Measurements from ENCODE around the gene BAHCC1. TPM values are rescaled to one million over a fixed set of nuclear protein-coding genes. Genes with fewer than 3 reads are reported as not detected.

BAHCC1 gene
- polyA plus RNA-seq, 1 donor from 2014 or later: 14.2 TPM

- no peaks in the 10 kb centered on the region for H3K9me3 ChIP-seq (ENCODE audit: low read length)
- peak overlapping the region; percentile 94 for H3K9ac ChIP-seq (ENCODE audit: low read length)
- no peaks in the 10 kb centered on the region for H3K9me2 ChIP-seq (ENCODE audit: insufficient read depth, low read length)
- H3K4me2 ChIP-seq (ENCODE audit: low read length): peak overlapping the region; percentile 77
- TF ChIP-seq REST (IDR thresholded peaks at IDR 0.05; ENCODE audit: borderline replicate concordance) (peak; percentile 25), TAF1 (IDR thresholded peaks at IDR 0.05; ENCODE audit: low read depth) (no peak), POLR2AphosphoS5 (IDR thresholded peaks at IDR 0.05) (peak; percentile 48)
- H3K4me3 ChIP-seq (ENCODE audit: low read length): peak overlapping the region; percentile 97
- peaks cover 86% of the 10 kb centered on the region for H3K79me2 ChIP-seq (replicated peaks; ENCODE audit: insufficient read depth, low read length)
- no peaks in the 10 kb centered on the region for H3K36me3 ChIP-seq (ENCODE audit: insufficient read depth, low read length)
- H4K20me1 ChIP-seq (ENCODE audit: insufficient read depth): peaks cover 12% of the 10 kb centered on the region
- H3K27ac ChIP-seq (ENCODE audit: low read length): peak overlapping the region; percentile 90
- H2AFZ ChIP-seq (ENCODE audit: low read depth, low read length): no peak overlapping the region
- H3K27me3 ChIP-seq (ENCODE audit: insufficient read depth, low read depth, low read length): no peaks in the 10 kb centered on the region
- no peaks in the 10 kb centered on the region for H3F3A ChIP-seq (ENCODE audit: insufficient read depth, low read length, poor library complexity, severe bottlenecking)
Observed at GRCh38 chr17:81392909-81393654, 2.2 kb upstream of the BAHCC1 start.

DNA sequence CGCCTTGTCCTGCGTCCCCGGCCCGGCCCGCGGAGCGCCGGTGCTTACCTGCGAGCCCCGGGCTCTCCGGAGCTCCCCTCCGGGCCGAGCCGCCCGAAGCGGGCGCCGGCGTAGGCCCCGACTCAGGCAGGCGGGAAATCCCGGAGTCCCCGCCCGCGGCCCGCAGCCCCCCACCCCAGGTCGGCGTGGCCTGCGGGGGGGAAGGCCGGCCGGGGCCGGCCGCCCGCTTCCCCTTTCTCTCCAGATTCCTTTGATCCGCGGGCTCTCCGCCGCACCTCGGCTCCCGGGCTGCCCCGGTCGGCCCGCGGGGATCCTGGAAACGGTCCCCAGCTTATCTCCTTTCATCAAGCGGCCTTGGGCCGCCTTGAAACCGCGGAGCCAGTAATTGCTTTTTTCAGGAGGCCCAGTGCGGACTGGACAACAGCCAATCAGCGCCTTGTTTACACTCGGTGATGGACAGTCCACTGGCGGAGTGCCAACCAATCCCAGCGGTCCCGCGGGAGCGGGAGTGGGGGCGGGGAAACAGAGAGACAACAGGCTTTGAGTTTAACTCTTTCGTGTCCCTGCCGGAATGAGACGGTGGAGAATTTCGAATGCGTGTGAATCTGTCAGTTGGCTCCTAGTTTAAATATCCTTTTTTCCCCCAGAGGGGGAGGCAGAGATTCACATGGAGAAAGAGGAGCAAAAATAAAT is 1.4 kb upstream of the BAHCC1 start:
- H4K20me1 ChIP-seq (ENCODE audit: insufficient read depth): peaks cover 12% of the 10 kb centered on the region
- no peaks in the 10 kb centered on the region for H3K9me3 ChIP-seq (ENCODE audit: low read length)
- peak overlapping the region; percentile 98 for H3K4me2 ChIP-seq (ENCODE audit: low read length)
- no peak overlapping the region for H2AFZ ChIP-seq (ENCODE audit: low read depth, low read length)
- H3K79me2 ChIP-seq (replicated peaks; ENCODE audit: insufficient read depth, low read length): peaks cover 86% of the 10 kb centered on the region
- TF ChIP-seq EZH2 (IDR thresholded peaks at IDR 0.05; ENCODE audit: borderline replicate concordance, insufficient read depth, low read length, poor library complexity, severe bottlenecking) (no peak), RAD21 (conservative IDR thresholded peaks at IDR 0.05) (peak; percentile 72), POLR2AphosphoS5 (IDR thresholded peaks at IDR 0.05) (peak; percentile 90), MXI1 (conservative IDR thresholded peaks at IDR 0.05; ENCODE audit: poor library complexity, severe bottlenecking) (peak; percentile 72), SMC3 (conservative IDR thresholded peaks at IDR 0.05; ENCODE audit: poor library complexity) (peak; percentile 69), TAF1 (IDR thresholded peaks at IDR 0.05; ENCODE audit: low read depth) (peak; percentile 99), REST (IDR thresholded peaks at IDR 0.05; ENCODE audit: borderline replicate concordance) (peak; percentile 94), EP300 (conservative IDR thresholded peaks at IDR 0.05; ENCODE audit: poor library complexity, severe bottlenecking) (peak; percentile 96)
- TF ChIP-seq, protein P1, sequence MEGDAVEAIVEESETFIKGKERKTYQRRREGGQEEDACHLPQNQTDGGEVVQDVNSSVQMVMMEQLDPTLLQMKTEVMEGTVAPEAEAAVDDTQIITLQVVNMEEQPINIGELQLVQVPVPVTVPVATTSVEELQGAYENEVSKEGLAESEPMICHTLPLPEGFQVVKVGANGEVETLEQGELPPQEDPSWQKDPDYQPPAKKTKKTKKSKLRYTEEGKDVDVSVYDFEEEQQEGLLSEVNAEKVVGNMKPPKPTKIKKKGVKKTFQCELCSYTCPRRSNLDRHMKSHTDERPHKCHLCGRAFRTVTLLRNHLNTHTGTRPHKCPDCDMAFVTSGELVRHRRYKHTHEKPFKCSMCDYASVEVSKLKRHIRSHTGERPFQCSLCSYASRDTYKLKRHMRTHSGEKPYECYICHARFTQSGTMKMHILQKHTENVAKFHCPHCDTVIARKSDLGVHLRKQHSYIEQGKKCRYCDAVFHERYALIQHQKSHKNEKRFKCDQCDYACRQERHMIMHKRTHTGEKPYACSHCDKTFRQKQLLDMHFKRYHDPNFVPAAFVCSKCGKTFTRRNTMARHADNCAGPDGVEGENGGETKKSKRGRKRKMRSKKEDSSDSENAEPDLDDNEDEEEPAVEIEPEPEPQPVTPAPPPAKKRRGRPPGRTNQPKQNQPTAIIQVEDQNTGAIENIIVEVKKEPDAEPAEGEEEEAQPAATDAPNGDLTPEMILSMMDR (IDR thresholded peaks at IDR 0.05; ENCODE audit: poor library complexity, severe bottlenecking): peak; percentile 76
- no peaks in the 10 kb centered on the region for H3K36me3 ChIP-seq (ENCODE audit: insufficient read depth, low read length)
- no peaks in the 10 kb centered on the region for H3F3A ChIP-seq (ENCODE audit: insufficient read depth, low read length, poor library complexity, severe bottlenecking)
- H3K9me2 ChIP-seq (ENCODE audit: insufficient read depth, low read length): no peaks in the 10 kb centered on the region
- no peaks in the 10 kb centered on the region for H3K27me3 ChIP-seq (ENCODE audit: insufficient read depth, low read depth, low read length)
- H3K9ac ChIP-seq (ENCODE audit: low read length): peak overlapping the region; percentile 94
- H3K4me3 ChIP-seq (ENCODE audit: low read length): peak overlapping the region; percentile 97
- H3K27ac ChIP-seq (ENCODE audit: low read length): peak overlapping the region; percentile 90
